H54 (cell line): ENCODE results near the gene GNA12.
"Not testable (repeated sequence)": the region's sequence is repeated elsewhere in the genome, so short reads cannot be mapped to it uniquely, and the experiment has no call there.

Experiments used
- DNase-seq: peaks from one replicate; pipeline ENCODE4 v3.0.0; 2011; ENCODE audit warnings: low spot score, mixed read lengths; ENCODE audit not compliant: insufficient read length
- FAIRE-seq: peaks from 3 replicates; lab custom pipeline; 2011; peaks lifted over from hg19 to GRCh38; lab: Jason Lieb, UNC
- POLR2A ChIP-seq: IDR thresholded peaks from 2 replicates; pipeline ENCODE4 v1.6.1; 2011; ENCODE audit warnings: low read depth, mild to moderate bottlenecking, low read length

GNA12 gene

GRCh38 chr7:2751086-2751485, 93.0 kb downstream of the GNA12 start:
- no peak for TF ChIP-seq POLR2A
- FAIRE-seq: no peak
- DNase-seq: no peak

- no peak for TF ChIP-seq POLR2A
- FAIRE-seq (no peak), DNase-seq (no peak)
These were observed 94.1 kb downstream of the GNA12 start for GRCh38 chr7:2750004-2750407.

GRCh38 chr7:2748684-2749083, 95.4 kb downstream of the GNA12 start:
- not testable (repeated sequence) for DNase-seq, FAIRE-seq

- DNase-seq, FAIRE-seq: not testable (repeated sequence)
These were observed 100.5 kb downstream of the GNA12 start for GRCh38 chr7:2743523-2744185.

- FAIRE-seq (no peak), DNase-seq (no peak)
- TF ChIP-seq POLR2A: no peak
These were observed 105.2 kb downstream of the GNA12 start for GRCh38 chr7:2738766-2739549.

GRCh38 chr7:2737771-2738540, 106.2 kb downstream of the GNA12 start:
- no peak for FAIRE-seq
- no peak for TF ChIP-seq POLR2A
- no peak for DNase-seq

- not testable (repeated sequence) for FAIRE-seq, DNase-seq
These were observed 106.9 kb downstream of the GNA12 start for GRCh38 chr7:2737005-2737743.

GRCh38 chr7:2736411-2736914, 107.6 kb downstream of the GNA12 start:
- DNase-seq (no peak), FAIRE-seq (no peak)
- no peak for TF ChIP-seq POLR2A

GRCh38 chr7:2735744-2736143, 108.4 kb downstream of the GNA12 start:
- no peak for TF ChIP-seq POLR2A
- no peak for FAIRE-seq

GRCh38 chr7:2734751-2735571, 109.1 kb downstream of the GNA12 start:
- TF ChIP-seq POLR2A: no peak
- DNase-seq: no peak
- FAIRE-seq: no peak

More at GRCh38 chr7:2735744-2736143, 108.4 kb downstream of the GNA12 start:
- DNase-seq: no peak

- DNase-seq (no peak), FAIRE-seq (no peak)
- no peak for TF ChIP-seq POLR2A
These were observed 109.9 kb downstream of the GNA12 start for GRCh38 chr7:2734084-2734686.

GRCh38 chr7:2732959-2733584, 111.0 kb downstream of the GNA12 start:
- DNase-seq (no peak), FAIRE-seq (no peak)
- no peak for TF ChIP-seq POLR2A
